K562 (cell line): ENCODE data around the gene ZNF669. TPM values are rescaled to one million over a fixed set of nuclear protein-coding genes. Genes with fewer than 3 reads are reported as not detected.

Experiments used
- ARID4B ChIP-seq: sonication (generic); formaldehyde crosslinking; IDR thresholded peaks from 2 replicates; pipeline ENCODE4 v1.8.0; 2022; ENCODE audit warnings: mild to moderate bottlenecking, missing genetic modification reagents
- ATF7 ChIP-seq: fragments of 450-650 bp; IDR thresholded peaks from 2 replicates; pipeline ENCODE4 v1.7.1; 2014; ENCODE audit warnings: mild to moderate bottlenecking, moderate library complexity
- CHD2 ChIP-seq: IDR thresholded peaks from 2 replicates; pipeline ENCODE4 v1.6.1; 2011; ENCODE audit warnings: low read depth, low read length
- COPS2 ChIP-seq: fragments of 450-650 bp; conservative IDR thresholded peaks from 2 replicates; pipeline ENCODE4 v1.6.1; 2016; ENCODE audit warnings: mild to moderate bottlenecking, moderate library complexity
- DMBX1 ChIP-seq: fragments of 250-450 bp; sonication (Bioruptor Pico); IDR thresholded peaks from 2 replicates; pipeline ENCODE4 v1.8.0; 2022; ENCODE audit warnings: inconsistent platforms, mild to moderate bottlenecking, moderate library complexity, borderline replicate concordance
- DNMT1 ChIP-seq: fragments of 450-650 bp; IDR thresholded peaks from 2 replicates; pipeline ENCODE4 v1.6.1; 2016; ENCODE audit warnings: antibody characterized with exemption, mild to moderate bottlenecking
- E2F5 ChIP-seq: sonication (generic); formaldehyde crosslinking; IDR thresholded peaks from 2 replicates; pipeline ENCODE4 v1.8.0; 2022; ENCODE audit warnings: mild to moderate bottlenecking, missing genetic modification reagents
- ETV6 ChIP-seq, 3 experiments: fragments of 150-350 bp in 1 of 3; sonication (generic) in 1 of 3; formaldehyde crosslinking in 1 of 3; IDR thresholded peaks; 2 replicates each; pipeline versions ENCODE4 v1.6.1 to v1.8.0; 2014 to 2022; ENCODE audit warnings: borderline replicate concordance in 2 of 3, low read depth in 2 of 3, antibody characterized with exemption in 1 of 3, low read length in 1 of 3, mild to moderate bottlenecking in 1 of 3, missing genetic modification reagents in 1 of 3
- HDAC1 ChIP-seq, 2 experiments: fragments of 450-650 bp; IDR thresholded peaks; 2 replicates each; pipeline ENCODE4 v1.6.1; 2016 to 2017; ENCODE audit warnings: inconsistent platforms in 1 of 2, mild to moderate bottlenecking in 1 of 2, moderate library complexity in 1 of 2
- HNRNPLL ChIP-seq: fragments of 200-400 bp; formaldehyde crosslinking; IDR thresholded peaks from 2 replicates; pipeline ENCODE4 v1.6.1; 2017; ENCODE audit warnings: low read length, low read depth, mild to moderate bottlenecking; ENCODE audit not compliant: poor library complexity, severe bottlenecking
- MED1 ChIP-seq: sonication (generic); formaldehyde crosslinking; IDR thresholded peaks from 2 replicates; pipeline ENCODE4 v1.8.1; 2023; ENCODE audit warnings: missing genetic modification reagents, borderline replicate concordance
- MEF2A ChIP-seq: IDR thresholded peaks from 2 replicates; pipeline ENCODE4 v1.6.1; 2011; ENCODE audit warnings: low read depth, mild to moderate bottlenecking, low read length, moderate library complexity; ENCODE audit not compliant: control insufficient read depth
- MTA3 ChIP-seq: fragments of 450-650 bp; formaldehyde crosslinking; IDR thresholded peaks from 2 replicates; pipeline ENCODE4 v1.6.1; 2017; ENCODE audit warnings: mild to moderate bottlenecking, borderline replicate concordance
- MYC ChIP-seq, 2 experiments: fragments of 250-450 bp in 1 of 2; sonication (Bioruptor Pico) in 1 of 2; IDR thresholded peaks; 2 replicates each; pipeline versions ENCODE4 v1.5.1 to v1.6.1; 2012 to 2021; ENCODE audit warnings: low read depth in 2 of 2, borderline replicate concordance in 1 of 2, improper control_type of control experiment in 1 of 2, low read length in 1 of 2, mild to moderate bottlenecking in 1 of 2, moderate library complexity in 1 of 2
- SMAD4 ChIP-seq: fragments of 250-450 bp; sonication (Bioruptor Pico); conservative IDR thresholded peaks from 2 replicates; pipeline ENCODE4 v1.8.0; 2021; ENCODE audit warnings: inconsistent platforms, mild to moderate bottlenecking, moderate library complexity
- TAF1 ChIP-seq: IDR thresholded peaks from 2 replicates; pipeline ENCODE4 v1.6.1; 2011; ENCODE audit warnings: mild to moderate bottlenecking, low read length, moderate library complexity; ENCODE audit not compliant: insufficient read depth, control insufficient read depth, severe bottlenecking; ENCODE audit errors: extremely low read depth
- TCF3 ChIP-seq: sonication (generic); formaldehyde crosslinking; IDR thresholded peaks from 2 replicates; pipeline ENCODE4 v1.4.0; 2020; ENCODE audit warnings: mild to moderate bottlenecking, missing genetic modification reagents
- ZNF263 ChIP-seq: sonication (generic); formaldehyde crosslinking; IDR thresholded peaks from 2 replicates; pipeline ENCODE4 v1.8.0; 2022; ENCODE audit warnings: mild to moderate bottlenecking, missing genetic modification reagents, borderline replicate concordance
- ZNF655 ChIP-seq: fragments of 250-450 bp; sonication (Bioruptor Pico); IDR thresholded peaks from 2 replicates; pipeline ENCODE4 v1.5.0; 2021
- polyA plus RNA-seq, 8 experiments: library from polyadenylated mRNA; depleted of rRNA in 4 of 8; stranded (reverse) in 5 of 8; unstranded in 3 of 8; fragments of >200 nt; fragmentation: Nextera tagmentation in 2 of 8; fragmentation: Illumina TruSeq in 1 of 8; extraction: Ambion mirVana in 2 of 8; extraction: Trizol in 1 of 8; gene quantifications; 2 replicates each; pipeline versions ENCODE4 v1.2.1 to v1.2.3, GENCODE V29; 2011 to 2014; ENCODE audit warnings: inconsistent platforms in 1 of 8, missing spikeins in 1 of 8
- total RNA-seq, 7 experiments: library from RNA; depleted of rRNA in 6 of 7; stranded (reverse); fragments of >200 nt in 6 of 7; fragmentation: Illumina TruSeq in 2 of 7; extraction: Trizol in 2 of 7; gene quantifications; 2 replicates each; pipeline versions ENCODE4 v1.2.1 to v1.2.3, GENCODE V29; 2011 to 2021; ENCODE audit warnings: low replicate concordance in 1 of 7

The ZNF669 gene
- total and polyA plus RNA-seq, 9 of the 15 experiments (the other 6 are each of a cell fraction or from before 2014, with no cell fraction given), result 5.3 to 18.3 (median 10.2) TPM

- TF ChIP-seq ZNF655 (no peak), CHD2 (no peak; the same call in 1 of the 2 replicates), ZNF263 (CRISPR knock-in tag) (no peak), ARID4B (CRISPR knock-in tag) (peak; percentile 70; the same call in 1 of the 2 replicates), MED1 (CRISPR knock-in tag) (no peak), E2F5 (CRISPR knock-in tag) (peak; percentile 72; the same call in 1 of the 2 replicates), TAF1 (peak; percentile 92), DMBX1 (CRISPR knock-in tag) (no peak), DNMT1 (no peak), HNRNPLL (peak; percentile 66), TCF3 (CRISPR knock-in tag) (peak; percentile 29; the same call in 1 of the 2 replicates), HDAC1 (IDR thresholded peaks at IDR 0.05) (peak in 1 of 2 experiments; percentile 77; a peak in 2 of 4 replicates), MYC (IDR thresholded peaks at IDR 0.05; ENCODE audit: low read depth, low read length) (peak; percentile 60; the same call in 1 of the 2 replicates), MYC (CRISPR knock-in tag; IDR thresholded peaks at IDR 0.05; ENCODE audit: borderline replicate concordance, low read depth) (0 out of 2 replicates have a peak, but pooled peaks have one; percentile 62), MTA3 (peak; percentile 89; the same call in 1 of the 2 replicates), SMAD4 (CRISPR knock-in tag) (peak; percentile 76), MEF2A (no peak), ETV6 (IDR thresholded peaks at IDR 0.05; ENCODE audit: borderline replicate concordance in 1 of 2, low read depth in 2 of 2, low read length in 1 of 2) (peak in 1 of 2 experiments; percentile 6; a peak in 1 of 4 replicates), ETV6 (CRISPR knock-in tag; IDR thresholded peaks at IDR 0.05; ENCODE audit: borderline replicate concordance) (no peak), COPS2 (no peak), ATF7 (peak; percentile 82)
These were observed 25.7 kb downstream of the ZNF669 start, which contains the start of gene ZNF670 (continued) for GRCh38 chr1:247078258-247079140.
